ENCODE data around the gene PTPN5.

The PTPN5 gene

GRCh38 chr11:18733202-18733601, 58.4 kb downstream of the PTPN5 start:
- H3K4me3 ChIP-seq (ENCODE audit: low read depth, low read length) = no peak overlapping the region
- no peak for TF ChIP-seq CTCF (IDR thresholded peaks at IDR 0.05; ENCODE audit: low read depth, low read length)
- DNase-seq = no peak
- H3K4me1 ChIP-seq = no peaks in the 10 kb centered on the region
- H3K9me3 ChIP-seq = no peaks in the 10 kb centered on the region
- H3K36me3 ChIP-seq = no peaks in the 10 kb centered on the region
- H3K27me3 ChIP-seq = no peaks in the 10 kb centered on the region

- Histone ChIP-seq H3K36me3 (no peaks in the 10 kb centered on the region), H3K4me1 (no peaks in the 10 kb centered on the region), H3K9me3 (no peaks in the 10 kb centered on the region), H3K4me3 (ENCODE audit: low read depth, low read length) (no peak overlapping the region), H3K27me3 (no peaks in the 10 kb centered on the region)
- TF ChIP-seq CTCF (IDR thresholded peaks at IDR 0.05; ENCODE audit: low read depth, low read length) = peak; percentile 89
- peak; percentile 33 for DNase-seq
Measured at GRCh38 chr11:18731949-18732821, 59.4 kb downstream of the PTPN5 start.

- Histone ChIP-seq H3K36me3 (no peaks in the 10 kb centered on the region), H3K4me1 (no peaks in the 10 kb centered on the region), H3K4me3 (ENCODE audit: low read depth, low read length) (no peak overlapping the region), H3K9me3 (no peaks in the 10 kb centered on the region), H3K27me3 (no peaks in the 10 kb centered on the region)
- TF ChIP-seq CTCF (IDR thresholded peaks at IDR 0.05; ENCODE audit: low read depth, low read length) = no peak
- DNase-seq = no peak
Measured at GRCh38 chr11:18731441-18731840, 60.2 kb downstream of the PTPN5 start.

- Histone ChIP-seq H3K4me3 (ENCODE audit: low read depth, low read length) (no peak overlapping the region), H3K4me1 (no peaks in the 10 kb centered on the region), H3K9me3 (no peaks in the 10 kb centered on the region), H3K36me3 (no peaks in the 10 kb centered on the region), H3K27me3 (no peaks in the 10 kb centered on the region)
- DNase-seq = no peak
- no peak for TF ChIP-seq CTCF (IDR thresholded peaks at IDR 0.05; ENCODE audit: low read depth, low read length)
Measured at GRCh38 chr11:18730020-18730419, 61.6 kb downstream of the PTPN5 start.

GRCh38 chr11:18729426-18729825, 62.2 kb downstream of the PTPN5 start:
- H3K9me3 ChIP-seq = no peaks in the 10 kb centered on the region
- no peaks in the 10 kb centered on the region for H3K27me3 ChIP-seq
- DNase-seq = no peak
- no peaks in the 10 kb centered on the region for H3K36me3 ChIP-seq
- H3K4me3 ChIP-seq (ENCODE audit: low read depth, low read length) = no peak overlapping the region
- TF ChIP-seq CTCF (IDR thresholded peaks at IDR 0.05; ENCODE audit: low read depth, low read length) = no peak
- H3K4me1 ChIP-seq = no peaks in the 10 kb centered on the region

- TF ChIP-seq CTCF (IDR thresholded peaks at IDR 0.05; ENCODE audit: low read depth, low read length) = no peak
- no peaks in the 10 kb centered on the region for H3K9me3 ChIP-seq
- H3K4me1 ChIP-seq = no peaks in the 10 kb centered on the region
- no peak overlapping the region for H3K4me3 ChIP-seq (ENCODE audit: low read depth, low read length)
- H3K36me3 ChIP-seq = no peaks in the 10 kb centered on the region
- no peak for DNase-seq
- H3K27me3 ChIP-seq = no peaks in the 10 kb centered on the region
Measured at GRCh38 chr11:18728658-18729057, 62.9 kb downstream of the PTPN5 start.
